Motor neuron (in vitro differentiated cells): ENCODE results near the gene RPL28. TPM values are rescaled to one million over a fixed set of nuclear protein-coding genes. Genes with fewer than 3 reads are reported as not detected.

Experiments used
- ATAC-seq, 8 experiments: fragments of 200-7000 bp; cut with Tn5 transposase; replicated peaks in 6 of 8; 2 replicates each; pipeline ENCODE4 v1.8.0; 2021; ENCODE audit warnings: mild to moderate bottlenecking in 8 of 8, moderate library complexity in 8 of 8
- H3K27ac ChIP-seq, 2 donors: fragments of 250-450 bp; sonication (Bioruptor Pico); 2 replicates each; pipeline ENCODE4 v1.9.0; 2021; ENCODE audit warnings: antibody characterized with exemption in 2 of 2, mild to moderate bottlenecking in 2 of 2, moderate library complexity in 1 of 2
- H3K4me1 ChIP-seq, 2 donors: fragments of 250-450 bp; sonication (Bioruptor Pico); replicated peaks in 1 of 2; 2 replicates each; pipeline ENCODE4 v1.6.1; 2021; ENCODE audit warnings: antibody characterized with exemption in 2 of 2, mild to moderate bottlenecking in 2 of 2, moderate library complexity in 1 of 2
- H3K4me3 ChIP-seq, 5 donors: fragments of 250-450 bp; sonication (Bioruptor Pico); 2 replicates each; pipeline ENCODE4 v1.9.0; 2021; ENCODE audit warnings: antibody characterized with exemption in 5 of 5, mild to moderate bottlenecking in 5 of 5, moderate library complexity in 4 of 5
- WGBS, 10 experiments: fragments of 450-650 bp; shearing (Covaris generic); methylation state at CpG; one replicate each; pipeline ENCODE4 v1.0.0; 2022; 5-methylcytosine and 5-hydroxymethylcytosine counted together
- in situ Hi-C, 9 experiments: fragments of 400-800 bp; cut with MboI; loops; one replicate each; pipeline ENCODE4 v1.15.0; 2021; ENCODE audit warnings: low sequenced_read_pairs in 9 of 9, low pct_unique_long_range_greater_than_20kb in 2 of 9; ENCODE audit not compliant: unreplicated experiment in 9 of 9
- total RNA-seq, 8 experiments: library from RNA; unstranded; fragments of 300-600 nt; gene quantifications; 2 replicates each; pipeline versions ENCODE4 v1.2.3 to v1.2.4, GENCODE V29; 2022

RPL28 gene
- total RNA-seq, 8 experiments from 2014 or later, result 362 to 1,444 (median 673) TPM

GRCh38 chr19:55358943-55359908 lies 26.5 kb upstream of the RPL28 start:
- peaks cover 10 to 19% of the 10 kb centered on the region in 2 donors for H3K4me1 ChIP-seq
- H3K27ac ChIP-seq, result no peak overlapping the region
- ATAC-seq, result no peak
- no peak overlapping the region for H3K4me3 ChIP-seq
- in situ Hi-C loops, result no loop called here
- WGBS, 10 experiments, result 20 to 100% (median 79%) methylated on average over 1 to 10 of the region's 32 CpGs; no CpG with 5 or more reads in 5 of the 10 experiments

GRCh38 chr19:55360902-55361301 lies 24.8 kb upstream of the RPL28 start:
- no peak for ATAC-seq

GRCh38 chr19:55362174-55362989 lies 23.4 kb upstream of the RPL28 start:
- 40 to 86% (median 80%) methylated on average over 1 to 11 of the region's 38 CpGs; no CpG with 5 or more reads in 6 of the 10 experiments for WGBS, 10 experiments
- Histone ChIP-seq H3K27ac (no peak overlapping the region), H3K4me3 (no peak overlapping the region), H3K4me1 (peaks cover 10 to 14% of the 10 kb centered on the region in 2 donors)
- in situ Hi-C loops, result no loop called here
- peak in 5 of 8 experiments; percentile 2 to 22 (median 16) for ATAC-seq

More at GRCh38 chr19:55360902-55361301, 24.8 kb upstream of the RPL28 start:
- WGBS, 10 experiments, result 33 to 100% (median 69%) methylated on average over 1 to 3 of the region's 16 CpGs; no CpG with 5 or more reads in 5 of the 10 experiments
- H3K4me1 ChIP-seq, result peaks cover 10 to 14% of the 10 kb centered on the region in 2 donors
- no peak overlapping the region for H3K27ac ChIP-seq
- H3K4me3 ChIP-seq, result no peak overlapping the region
- in situ Hi-C loops, result no loop called here

GRCh38 chr19:55362990-55363716 lies 22.6 kb upstream of the RPL28 start, which contains the start of gene GARIN5B:
Gene GARIN5B (minus strand): TSS chr19:55363260. CDS start chr19:55363066, 194 bp downstream.
- Histone ChIP-seq H3K27ac (no peak within 1 kb of the TSS), H3K4me3 (no peak within 1 kb of the TSS), H3K4me1 (peaks cover 10 to 14% of the 10 kb centered on the region in 2 donors)
- ATAC-seq, result peak in 5 of 8 experiments; percentile 51 to 91 (median 77)
- WGBS, 10 experiments, result 71 to 89% (median 78%) methylated on average over 3 to 5 of the region's 27 CpGs; no CpG with 5 or more reads in 7 of the 10 experiments
- in situ Hi-C loops, result no loop called here

GRCh38 chr19:55365245-55365644 lies 20.5 kb upstream of the RPL28 start:
- peaks cover 10 to 29% of the 10 kb centered on the region in 2 donors for H3K4me1 ChIP-seq
- H3K27ac ChIP-seq, result no peak overlapping the region
- in situ Hi-C loops, result no loop called here
- ATAC-seq, result no peak
- H3K4me3 ChIP-seq, result no peak overlapping the region
- WGBS, 10 experiments, result 40 to 90% (median 80%) methylated on average over 1 to 2 of the region's 8 CpGs; no CpG with 5 or more reads in 5 of the 10 experiments

GRCh38 chr19:55365964-55366363 lies 19.8 kb upstream of the RPL28 start:
- in situ Hi-C loops, result no loop called here
- no CpG with 5 or more reads among the region's 19 CpGs for WGBS, 10 experiments
- H3K4me3 ChIP-seq, result no peak overlapping the region
- no peak overlapping the region for H3K27ac ChIP-seq
- no peak for ATAC-seq
- peaks cover 13 to 35% of the 10 kb centered on the region in 2 donors for H3K4me1 ChIP-seq

- H3K4me3 ChIP-seq, result no peak overlapping the region
- in situ Hi-C loops, result no loop called here
- no peak overlapping the region for H3K27ac ChIP-seq
- no peak for ATAC-seq
- whole genome bisulfite sequencing, 10 experiments, result 80 to 95% (median 90%) methylated on average over 1 to 3 of the region's 3 CpGs; no CpG with 5 or more reads in 7 of the 10 experiments
- peaks cover 13 to 38% of the 10 kb centered on the region in 2 donors for H3K4me1 ChIP-seq
Measured at GRCh38 chr19:55366790-55367189, 18.9 kb upstream of the RPL28 start.

GRCh38 chr19:55368106-55368505 lies 17.6 kb upstream of the RPL28 start:
- no CpG with 5 or more reads among the region's 16 CpGs for WGBS, 10 experiments
- Histone ChIP-seq H3K4me1 (peaks cover 13 to 38% of the 10 kb centered on the region in 2 donors), H3K27ac (no peak overlapping the region), H3K4me3 (no peak overlapping the region)
- ATAC-seq, result no peak
- in situ Hi-C loops, result no loop called here

GRCh38 chr19:55368701-55369563 lies 16.8 kb upstream of the RPL28 start:
- Histone ChIP-seq H3K27ac (no peak overlapping the region), H3K4me3 (peak overlapping the region; percentile 3 to 33 (median 14)), H3K4me1 (peaks cover 13 to 38% of the 10 kb centered on the region in 2 donors)
- in situ Hi-C loops, result no loop called here
- 11 to 24% methylated on average over 4 to 10 of the region's 54 CpGs; no CpG with 5 or more reads in 8 of the 10 experiments for WGBS, 10 experiments
- peak; percentile 1 to 84 (median 22) for ATAC-seq

- peaks cover 17 to 46% of the 10 kb centered on the region in 2 donors for H3K4me1 ChIP-seq
- in situ Hi-C loops, result no loop called here
- H3K27ac ChIP-seq, result no peak overlapping the region
- WGBS, 10 experiments, result 0% methylated on average over 2 to 5 of the region's 59 CpGs; no CpG with 5 or more reads in 8 of the 10 experiments
- ATAC-seq, result peak; percentile 66 to 87 (median 76)
- peak overlapping the region; percentile 14 to 33 (median 28) for H3K4me3 ChIP-seq
Measured at GRCh38 chr19:55369653-55370304, 16.0 kb upstream of the RPL28 start.

- H3K27ac ChIP-seq, result no peak within 1 kb of the TSS
- peaks cover 17 to 46% of the 10 kb centered on the region in 2 donors for H3K4me1 ChIP-seq
- H3K4me3 ChIP-seq, result peak within 1 kb of the TSS; percentile 14 to 33 (median 28)
- peak in 5 of 8 experiments; percentile 2 to 51 (median 48) for ATAC-seq
- in situ Hi-C loops, result no loop called here
- WGBS, 10 experiments, result no CpG with 5 or more reads among the region's 32 CpGs
Measured at GRCh38 chr19:55370305-55370988, 15.3 kb upstream of the RPL28 start, which contains the start of gene IL11. Gene IL11 (minus strand): TSS chr19:55370463. CDS start chr19:55370310, 153 bp downstream.
